Renal cortex interstitium (tissue), 11 donors: ENCODE results near the gene IQCH. TPM values are rescaled to one million over a fixed set of nuclear protein-coding genes. Genes with fewer than 3 reads are reported as not detected.
"Not testable (repeated sequence)": the region's sequence is repeated elsewhere in the genome, so short reads cannot be mapped to it uniquely, and the experiment has no call there.

Experiments used
- DNase-seq, 11 donors: peaks; one replicate each; pipeline ENCODE4 v3.0.0-alpha.2; 2013; ENCODE audit warnings: low read depth in 9 of 11, low spot score in 4 of 11; ENCODE audit errors: extremely low read depth in 1 of 11
- polyA plus RNA-seq, 3 donors: library from polyadenylated mRNA; unstranded; fragments of 120-200 nt; gene quantifications; one replicate each; pipeline ENCODE4 v1.2.1, GENCODE V29; 2013; ENCODE audit not compliant: insufficient read length in 3 of 3

Gene IQCH
- polyA plus RNA-seq, 3 donors = 5.9 to 8.5 (median 7.4) TPM

- no peak for DNase-seq
These were observed 77.1 kb downstream of the IQCH start for GRCh38 chr15:67331676-67332075.

- DNase-seq = no peak
These were observed 80.4 kb downstream of the IQCH start for GRCh38 chr15:67335026-67335425.

GRCh38 chr15:67335534-67336222 lies 81.1 kb downstream of the IQCH start:
- DNase-seq = no peak

GRCh38 chr15:67340630-67341029 lies 86.0 kb downstream of the IQCH start:
- DNase-seq = no peak

GRCh38 chr15:67341539-67341938 lies 87.0 kb downstream of the IQCH start:
- no peak for DNase-seq

- DNase-seq = no peak
These were observed 88.6 kb downstream of the IQCH start for GRCh38 chr15:67343206-67343605.

GRCh38 chr15:67349634-67350033 lies 95.0 kb downstream of the IQCH start:
- no peak for DNase-seq

- DNase-seq = no peak
These were observed 95.5 kb downstream of the IQCH start for GRCh38 chr15:67350042-67350441.

GRCh38 chr15:67358391-67358790 lies 103.8 kb downstream of the IQCH start:
- DNase-seq = no peak

GRCh38 chr15:67358812-67359211 lies 104.2 kb downstream of the IQCH start:
- DNase-seq = no peak

- DNase-seq = no peak
These were observed 105.0 kb downstream of the IQCH start for GRCh38 chr15:67359431-67360079.

GRCh38 chr15:67361100-67361499 lies 106.5 kb downstream of the IQCH start:
- no peak for DNase-seq

GRCh38 chr15:67363712-67364111 lies 109.1 kb downstream of the IQCH start:
- not testable (repeated sequence) for DNase-seq

- no peak for DNase-seq
These were observed 111.4 kb downstream of the IQCH start for GRCh38 chr15:67365994-67366393.

- no peak for DNase-seq
These were observed 112.3 kb downstream of the IQCH start for GRCh38 chr15:67366904-67367303.

GRCh38 chr15:67369359-67369998 lies 114.9 kb downstream of the IQCH start:
- no peak for DNase-seq

GRCh38 chr15:67370206-67370954 lies 115.8 kb downstream of the IQCH start:
- DNase-seq = no peak

- peak in 2 of 11 donors; percentile 12 to 22 for DNase-seq
These were observed 118.0 kb downstream of the IQCH start for GRCh38 chr15:67372543-67372942.

- DNase-seq = no peak
These were observed 118.5 kb downstream of the IQCH start for GRCh38 chr15:67372986-67373675.
